H9 (cell line): ENCODE results near the gene SLC4A5. TPM values are rescaled to one million over a fixed set of nuclear protein-coding genes. Genes with fewer than 3 reads are reported as not detected.

Source experiments
- DNase-seq: peaks from one replicate; pipeline ENCODE4 v3.0.0-alpha.2; 2017
- H2AFZ ChIP-seq: one replicate; pipeline ENCODE4 v1.6.1; 2013; ENCODE audit warnings: mild to moderate bottlenecking, low read length, control low read depth, moderate library complexity
- H2AK5ac ChIP-seq: 2 replicates; pipeline ENCODE4 v1.6.1; 2013; ENCODE audit warnings: low read length, control low read depth, mixed read lengths; ENCODE audit not compliant: insufficient read length
- H2BK120ac ChIP-seq: one replicate; pipeline ENCODE4 v1.6.1; 2013; ENCODE audit warnings: low read depth, mild to moderate bottlenecking, low read length, control low read depth, inconsistent platforms; ENCODE audit not compliant: poor library complexity, severe bottlenecking
- H2BK12ac ChIP-seq: 2 replicates; pipeline ENCODE4 v1.6.1; 2013; ENCODE audit warnings: low read length, control low read depth, mixed read lengths, low read depth; ENCODE audit not compliant: insufficient read length
- H2BK15ac ChIP-seq: 2 replicates; pipeline ENCODE4 v1.6.1; 2013; ENCODE audit warnings: low read depth, low read length, control low read depth
- H2BK20ac ChIP-seq: one replicate; pipeline ENCODE4 v1.6.1; 2013; ENCODE audit warnings: low read depth, mild to moderate bottlenecking, low read length, control low read depth, inconsistent platforms; ENCODE audit not compliant: poor library complexity, severe bottlenecking
- H2BK5ac ChIP-seq: 2 replicates; pipeline ENCODE4 v1.6.1; 2013; ENCODE audit warnings: low read length, control low read depth, mixed read lengths; ENCODE audit not compliant: insufficient read length
- H3K14ac ChIP-seq: 2 replicates; pipeline ENCODE4 v1.6.1; 2013; ENCODE audit warnings: low read length, control low read depth; ENCODE audit not compliant: insufficient read depth
- H3K18ac ChIP-seq: 2 replicates; pipeline ENCODE4 v1.6.1; 2013; ENCODE audit warnings: low read depth, mild to moderate bottlenecking, mixed read lengths, low read length, control low read depth; ENCODE audit not compliant: insufficient read length
- H3K23ac ChIP-seq: 2 replicates; pipeline ENCODE4 v1.6.1; 2013; ENCODE audit warnings: low read length, control low read depth, mixed read lengths, low read depth; ENCODE audit not compliant: insufficient read length
- H3K23me2 ChIP-seq: 2 replicates; pipeline ENCODE4 v1.6.1; 2013; ENCODE audit warnings: low read depth, mild to moderate bottlenecking, mixed read lengths, low read length, control low read depth; ENCODE audit not compliant: insufficient read length, poor library complexity, severe bottlenecking
- H3K27ac ChIP-seq: 2 replicates; pipeline ENCODE4 v1.5.1; 2013; ENCODE audit warnings: low read length, control low read depth, mixed read lengths, low read depth; ENCODE audit not compliant: insufficient read length
- H3K27me3 ChIP-seq: 2 replicates; pipeline ENCODE4 v1.6.1; 2013; ENCODE audit warnings: low read length, control low read depth, inconsistent platforms; ENCODE audit not compliant: insufficient read depth
- H3K4ac ChIP-seq: 2 replicates; pipeline ENCODE4 v1.6.1; 2013; ENCODE audit warnings: low read depth, mild to moderate bottlenecking, control low read depth, inconsistent platforms, low read length, moderate library complexity
- H3K4me1 ChIP-seq: 2 replicates; pipeline ENCODE4 v1.6.1; 2013; ENCODE audit warnings: low read length, control low read depth, inconsistent platforms; ENCODE audit not compliant: insufficient read depth
- H3K4me2 ChIP-seq: 2 replicates; pipeline ENCODE4 v1.6.1; 2013; ENCODE audit warnings: low read length, control low read depth, mixed read lengths; ENCODE audit not compliant: insufficient read length, insufficient read depth
- H3K56ac ChIP-seq: 2 replicates; pipeline ENCODE4 v1.6.1; 2013; ENCODE audit warnings: low read depth, mild to moderate bottlenecking, mixed read lengths, low read length, control low read depth; ENCODE audit not compliant: insufficient read length
- H3K79me1 ChIP-seq: 2 replicates; pipeline ENCODE4 v1.6.1; 2013; ENCODE audit warnings: low read depth, mild to moderate bottlenecking, moderate library complexity, low read length, control low read depth, inconsistent platforms; ENCODE audit not compliant: insufficient read depth, poor library complexity, severe bottlenecking
- H3K79me2 ChIP-seq: 2 replicates; pipeline ENCODE4 v1.6.1; 2013; ENCODE audit warnings: low read length, control low read depth, inconsistent platforms; ENCODE audit not compliant: insufficient read depth
- H3K9ac ChIP-seq: 2 replicates; pipeline ENCODE4 v1.6.1; 2013; ENCODE audit warnings: low read length, control low read depth, mixed read lengths; ENCODE audit not compliant: insufficient read length; ENCODE audit errors: extremely low read depth
- H3K9me3 ChIP-seq: one replicate; pipeline ENCODE4 v1.6.1; 2013; ENCODE audit warnings: low read depth, low read length, inconsistent platforms; ENCODE audit not compliant: control insufficient read depth
- H3T11ph ChIP-seq: one replicate; pipeline ENCODE4 v1.6.1; 2013; ENCODE audit warnings: mild to moderate bottlenecking, low read length, control low read depth, inconsistent platforms
- H4K20me1 ChIP-seq: one replicate; pipeline ENCODE4 v1.6.1; 2013; ENCODE audit not compliant: control insufficient read depth, insufficient read length, insufficient read depth
- H4K5ac ChIP-seq: 2 replicates; pipeline ENCODE4 v1.6.1; 2013; ENCODE audit warnings: low read depth, mild to moderate bottlenecking, mixed read lengths, low read length, control low read depth; ENCODE audit not compliant: insufficient read length
- H4K8ac ChIP-seq: replicated peaks from 2 replicates; pipeline ENCODE4 v1.6.1; 2013; ENCODE audit warnings: low read length, control low read depth, mixed read lengths, low read depth; ENCODE audit not compliant: insufficient read length
- H4K91ac ChIP-seq: 2 replicates; pipeline ENCODE4 v1.6.1; 2013; ENCODE audit warnings: low read depth, mild to moderate bottlenecking, moderate library complexity, mixed read lengths, low read length, control low read depth; ENCODE audit not compliant: insufficient read length
- H3K27ac Mint-ChIP-seq, 3 experiments: 2 replicates in 2 of 3; 3 replicates in 1 of 3; pipeline ENCODE4 v1.8.0; 2020 to 2021; ENCODE audit warnings: mixed read lengths in 3 of 3, mild to moderate bottlenecking in 1 of 3, moderate library complexity in 1 of 3
- H3K27me3 Mint-ChIP-seq: 2 replicates; pipeline ENCODE4 v1.8.0; 2021; ENCODE audit warnings: low read depth, mild to moderate bottlenecking, moderate library complexity, mixed read lengths
- H3K36me3 Mint-ChIP-seq, 3 experiments: 2 replicates in 2 of 3; 3 replicates in 1 of 3; pipeline ENCODE4 v1.8.0; 2020 to 2021; ENCODE audit warnings: low read depth in 3 of 3, mixed read lengths in 3 of 3; ENCODE audit not compliant: insufficient read depth in 1 of 3
- H3K4me1 Mint-ChIP-seq, 2 experiments: 2 replicates each; pipeline ENCODE4 v1.8.0; 2020; ENCODE audit warnings: mixed read lengths in 2 of 2
- H3K4me3 Mint-ChIP-seq, 2 experiments: 2 replicates in 1 of 2; 3 replicates in 1 of 2; pipeline ENCODE4 v1.8.0; 2020 to 2021; ENCODE audit warnings: mild to moderate bottlenecking in 2 of 2, mixed read lengths in 2 of 2, moderate library complexity in 1 of 2
- H3K9me3 Mint-ChIP-seq, 2 experiments: 2 replicates in 1 of 2; 3 replicates in 1 of 2; pipeline ENCODE4 v1.8.0; 2020; ENCODE audit warnings: mild to moderate bottlenecking in 2 of 2, mixed read lengths in 2 of 2, moderate library complexity in 1 of 2
- WGBS: extraction: QIAGEN DNeasy Blood & Tissue Kit; methylation state at CpG from one replicate; pipeline ENCODE4 v1.1.7; 2013; ENCODE audit warnings: missing lambda C conversion rate, low lambda C conversion rate, mixed read lengths; ENCODE audit not compliant: insufficient read length; ENCODE audit errors: extremely low coverage; 5-methylcytosine and 5-hydroxymethylcytosine counted together
- total RNA-seq: library from RNA; stranded (reverse); gene quantifications from 2 replicates; pipeline ENCODE4 v1.2.1, GENCODE V29; 2021
- TF ChIP-seq, protein P1 (sequence below): fragments of 200-600 bp; sonication (generic); conservative IDR thresholded peaks from 3 replicates; pipeline ENCODE4 v1.8.0; 2021; ENCODE audit warnings: antibody characterized with exemption, mild to moderate bottlenecking

SLC4A5 gene
- total RNA-seq, 1 experiment from 2014 or later: 0.50 TPM

DNA sequence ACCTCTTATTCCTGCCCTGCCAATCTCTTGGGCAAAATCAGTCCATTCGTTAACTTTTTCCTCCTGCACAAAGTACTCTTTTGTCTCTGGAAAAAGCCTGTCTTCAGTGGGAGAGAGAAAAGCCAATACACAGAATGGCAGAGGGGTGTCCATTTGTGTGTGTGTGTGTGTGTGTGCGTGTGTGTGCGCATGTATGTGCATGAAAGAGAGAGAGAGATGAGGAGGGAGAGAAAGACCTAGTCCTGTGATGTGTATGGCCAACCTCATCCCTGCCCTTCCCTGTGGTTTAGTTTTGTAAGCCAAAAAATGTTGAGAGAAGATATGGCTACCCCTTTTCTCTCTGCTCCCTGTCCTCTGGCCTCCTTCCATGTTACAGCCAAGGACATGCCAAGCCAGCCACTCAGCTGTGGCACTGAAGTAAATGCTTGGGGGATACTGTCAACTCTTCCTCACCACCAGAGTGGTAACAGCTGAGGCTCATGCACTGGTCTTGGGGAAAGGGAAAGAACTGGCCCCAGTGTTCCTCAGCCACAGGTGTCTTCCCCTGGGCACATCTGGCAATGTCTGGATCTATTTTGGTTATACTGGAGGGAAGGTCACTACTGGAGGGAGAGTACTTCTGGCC lies 10.6 kb downstream of the SLC4A5 start:
- H3K4me1 Mint-ChIP-seq: peaks cover 6% of the 10 kb centered on the region in 2 experiments
- DNase-seq: no peak
- H2BK20ac ChIP-seq: no peak overlapping the region
- no peak overlapping the region for H3K4me3 Mint-ChIP-seq
- H3K27me3 ChIP-seq: no peaks in the 10 kb centered on the region
- H2BK12ac ChIP-seq: no peak overlapping the region
- no peak overlapping the region for H3K56ac ChIP-seq
- no peak overlapping the region for H2BK120ac ChIP-seq
- H3K14ac ChIP-seq: no peak overlapping the region
- H4K8ac ChIP-seq: no peak overlapping the region
- no peaks in the 10 kb centered on the region for H3K23me2 ChIP-seq
- H3K9ac ChIP-seq: no peak overlapping the region
- peaks cover 4% of the 10 kb centered on the region for H3K27me3 Mint-ChIP-seq
- H3K4me2 ChIP-seq: no peak overlapping the region
- no peaks in the 10 kb centered on the region for H3K79me2 ChIP-seq
- H2BK5ac ChIP-seq: no peak overlapping the region
- H4K5ac ChIP-seq: no peak overlapping the region
- no peak overlapping the region for H4K91ac ChIP-seq
- no peak overlapping the region for H3K27ac Mint-ChIP-seq
- H4K20me1 ChIP-seq: no peaks in the 10 kb centered on the region
- H3T11ph ChIP-seq: no peak overlapping the region
- no CpG with 5 or more reads among the region's 3 CpGs for WGBS
- H3K23ac ChIP-seq: no peak overlapping the region
- no peaks in the 10 kb centered on the region for H3K36me3 Mint-ChIP-seq
- H2AK5ac ChIP-seq: no peak overlapping the region
- no peak overlapping the region for H2BK15ac ChIP-seq
- H3K4ac ChIP-seq: no peak overlapping the region
- H3K9me3 Mint-ChIP-seq: no peaks in the 10 kb centered on the region
- H3K9me3 ChIP-seq: no peaks in the 10 kb centered on the region
- no peaks in the 10 kb centered on the region for H3K79me1 ChIP-seq
- no peak overlapping the region for H3K18ac ChIP-seq
- H3K27ac ChIP-seq: no peak overlapping the region
- no peak overlapping the region for H2AFZ ChIP-seq
- H3K4me1 ChIP-seq: no peaks in the 10 kb centered on the region
- TF ChIP-seq, protein P1, sequence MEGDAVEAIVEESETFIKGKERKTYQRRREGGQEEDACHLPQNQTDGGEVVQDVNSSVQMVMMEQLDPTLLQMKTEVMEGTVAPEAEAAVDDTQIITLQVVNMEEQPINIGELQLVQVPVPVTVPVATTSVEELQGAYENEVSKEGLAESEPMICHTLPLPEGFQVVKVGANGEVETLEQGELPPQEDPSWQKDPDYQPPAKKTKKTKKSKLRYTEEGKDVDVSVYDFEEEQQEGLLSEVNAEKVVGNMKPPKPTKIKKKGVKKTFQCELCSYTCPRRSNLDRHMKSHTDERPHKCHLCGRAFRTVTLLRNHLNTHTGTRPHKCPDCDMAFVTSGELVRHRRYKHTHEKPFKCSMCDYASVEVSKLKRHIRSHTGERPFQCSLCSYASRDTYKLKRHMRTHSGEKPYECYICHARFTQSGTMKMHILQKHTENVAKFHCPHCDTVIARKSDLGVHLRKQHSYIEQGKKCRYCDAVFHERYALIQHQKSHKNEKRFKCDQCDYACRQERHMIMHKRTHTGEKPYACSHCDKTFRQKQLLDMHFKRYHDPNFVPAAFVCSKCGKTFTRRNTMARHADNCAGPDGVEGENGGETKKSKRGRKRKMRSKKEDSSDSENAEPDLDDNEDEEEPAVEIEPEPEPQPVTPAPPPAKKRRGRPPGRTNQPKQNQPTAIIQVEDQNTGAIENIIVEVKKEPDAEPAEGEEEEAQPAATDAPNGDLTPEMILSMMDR: no peak
